Trophoblast cell (in vitro differentiated cells and primary cell): Measurements from ENCODE around the gene CDC25B.

Source experiments
- DNase-seq, 2 donors: peaks; one replicate each; pipeline ENCODE4 v3.0.0-alpha.2; 2016
- H2AFZ ChIP-seq: 2 replicates; pipeline ENCODE4 v1.6.1; 2013; ENCODE audit warnings: low read length, moderate library complexity, mild to moderate bottlenecking; ENCODE audit not compliant: insufficient read depth, poor library complexity
- H2AK5ac ChIP-seq: 2 replicates; pipeline ENCODE4 v1.6.1; 2013; ENCODE audit warnings: mild to moderate bottlenecking, low read length
- H2BK120ac ChIP-seq: 2 replicates; pipeline ENCODE4 v1.6.1; 2013; ENCODE audit warnings: low read length, mild to moderate bottlenecking, moderate library complexity; ENCODE audit not compliant: insufficient read depth, poor library complexity
- H2BK12ac ChIP-seq: 2 replicates; pipeline ENCODE4 v1.6.1; 2013; ENCODE audit warnings: mild to moderate bottlenecking, low read length, moderate library complexity
- H2BK5ac ChIP-seq: 2 replicates; pipeline ENCODE4 v1.6.1; 2013; ENCODE audit warnings: low read length, low read depth, moderate library complexity, mild to moderate bottlenecking; ENCODE audit not compliant: poor library complexity
- H3K14ac ChIP-seq: 2 replicates; pipeline ENCODE4 v1.6.1; 2013; ENCODE audit warnings: mild to moderate bottlenecking, low read length
- H3K18ac ChIP-seq: 2 replicates; pipeline ENCODE4 v1.6.1; 2013; ENCODE audit warnings: mild to moderate bottlenecking, low read length
- H3K23ac ChIP-seq: 2 replicates; pipeline ENCODE4 v1.6.1; 2013; ENCODE audit warnings: low read length
- H3K27ac ChIP-seq: 2 replicates; pipeline ENCODE4 v1.5.1; 2013; ENCODE audit warnings: low read depth, mild to moderate bottlenecking, inconsistent platforms, low read length, moderate library complexity
- H3K27me3 ChIP-seq: 2 replicates; pipeline ENCODE4 v1.6.1; 2013; ENCODE audit warnings: inconsistent platforms, mild to moderate bottlenecking, low read length, moderate library complexity; ENCODE audit not compliant: insufficient read depth
- H3K36me3 ChIP-seq, 2 experiments: 1 replicate in 1 of 2; 2 replicates in 1 of 2; pipeline ENCODE4 v1.6.1; 2013; ENCODE audit warnings: low read length in 2 of 2, mild to moderate bottlenecking in 2 of 2, moderate library complexity in 1 of 2; ENCODE audit not compliant: insufficient read depth in 2 of 2, control insufficient read depth in 1 of 2
- H3K4ac ChIP-seq: 2 replicates; pipeline ENCODE4 v1.6.1; 2013; ENCODE audit warnings: low read depth, mild to moderate bottlenecking, low read length, moderate library complexity
- H3K4me1 ChIP-seq, 2 experiments: 1 replicate in 1 of 2; 2 replicates in 1 of 2; pipeline ENCODE4 v1.6.1; 2013; ENCODE audit warnings: low read length in 2 of 2, mild to moderate bottlenecking in 2 of 2, moderate library complexity in 1 of 2; ENCODE audit not compliant: insufficient read depth in 2 of 2, control insufficient read depth in 1 of 2
- H3K4me2 ChIP-seq: 2 replicates; pipeline ENCODE4 v1.6.1; 2013; ENCODE audit warnings: inconsistent platforms, mild to moderate bottlenecking, low read length, moderate library complexity
- H3K4me3 ChIP-seq: 2 replicates; pipeline ENCODE4 v1.5.1; 2013; ENCODE audit warnings: mild to moderate bottlenecking, low read depth, low read length, inconsistent platforms
- H3K79me1 ChIP-seq: one replicate; pipeline ENCODE4 v1.6.1; 2013; ENCODE audit warnings: low read length
- H3K79me2 ChIP-seq: 2 replicates; pipeline ENCODE4 v1.6.1; 2013; ENCODE audit warnings: low read length, mild to moderate bottlenecking; ENCODE audit not compliant: control insufficient read depth, insufficient read depth, poor library complexity
- H3K9ac ChIP-seq: 2 replicates; pipeline ENCODE4 v1.6.1; 2013; ENCODE audit warnings: mild to moderate bottlenecking, low read length
- H3K9me3 ChIP-seq: 2 replicates; pipeline ENCODE4 v1.6.1; 2013; ENCODE audit warnings: low read depth, mild to moderate bottlenecking, control low read depth, inconsistent platforms, low read length; ENCODE audit not compliant: insufficient read depth
- H4K12ac ChIP-seq: 2 replicates; pipeline ENCODE4 v1.6.1; 2013; ENCODE audit warnings: low read depth, mild to moderate bottlenecking, low read length, moderate library complexity
- H4K8ac ChIP-seq: 2 replicates; pipeline ENCODE4 v1.6.1; 2013; ENCODE audit warnings: low read depth, mild to moderate bottlenecking, low read length, moderate library complexity
- H4K91ac ChIP-seq: one replicate; pipeline ENCODE4 v1.6.1; 2013; ENCODE audit warnings: low read depth, mild to moderate bottlenecking, low read length, moderate library complexity
- WGBS: extraction: QIAGEN DNeasy Blood & Tissue Kit; methylation state at CpG from one replicate; pipeline ENCODE4 v1.1.7; 2013; ENCODE audit warnings: missing lambda C conversion rate; ENCODE audit not compliant: insufficient read length, insufficient coverage; ENCODE audit errors: extremely low coverage; 5-methylcytosine and 5-hydroxymethylcytosine counted together

CDC25B gene

GRCh38 chr20:3759884-3760283, 36.2 kb upstream of the CDC25B start:
- Histone ChIP-seq H3K27ac (no peak overlapping the region), H2AFZ (no peak overlapping the region), H3K14ac (no peak overlapping the region), H4K12ac (no peak overlapping the region), H2AK5ac (no peak overlapping the region), H3K27me3 (no peaks in the 10 kb centered on the region), H2BK5ac (no peak overlapping the region), H3K79me2 (no peaks in the 10 kb centered on the region), H3K9me3 (no peaks in the 10 kb centered on the region), H3K4ac (no peak overlapping the region), H3K36me3 (peaks cover 4% of the 10 kb centered on the region in 2 experiments), H4K8ac (no peak overlapping the region), H3K23ac (no peak overlapping the region), H4K91ac (no peak overlapping the region), H3K9ac (no peak overlapping the region), H2BK12ac (no peak overlapping the region), H3K4me2 (no peak overlapping the region), H3K18ac (no peak overlapping the region), H3K79me1 (no peaks in the 10 kb centered on the region), H2BK120ac (no peak overlapping the region), H3K4me1 (peaks cover 0 to 3% of the 10 kb centered on the region in 2 experiments), H3K4me3 (no peak overlapping the region)
- no CpG with 5 or more reads among the region's 11 CpGs for WGBS
- no peak for DNase-seq

GRCh38 chr20:3760655-3761348, 35.3 kb upstream of the CDC25B start:
- WGBS: no CpG with 5 or more reads among the region's 10 CpGs
- H3K4me2 ChIP-seq: no peak overlapping the region
- H3K27me3 ChIP-seq: no peaks in the 10 kb centered on the region
- H3K23ac ChIP-seq: no peak overlapping the region
- no peak overlapping the region for H3K14ac ChIP-seq
- no peak overlapping the region for H3K4ac ChIP-seq
- peak overlapping the region; percentile 7 for H3K27ac ChIP-seq
- H4K12ac ChIP-seq: no peak overlapping the region
- no peak overlapping the region for H2BK120ac ChIP-seq
- no peaks in the 10 kb centered on the region for H3K9me3 ChIP-seq
- no peak overlapping the region for H2AFZ ChIP-seq
- no peaks in the 10 kb centered on the region for H3K79me2 ChIP-seq
- no peaks in the 10 kb centered on the region for H3K79me1 ChIP-seq
- H2AK5ac ChIP-seq: no peak overlapping the region
- peaks cover 4% of the 10 kb centered on the region in 2 experiments for H3K36me3 ChIP-seq
- no peak overlapping the region for H3K9ac ChIP-seq
- H4K91ac ChIP-seq: no peak overlapping the region
- no peak overlapping the region for H3K4me3 ChIP-seq
- no peak for DNase-seq
- no peak overlapping the region for H3K18ac ChIP-seq
- H4K8ac ChIP-seq: no peak overlapping the region
- H2BK12ac ChIP-seq: no peak overlapping the region
- H2BK5ac ChIP-seq: no peak overlapping the region
- H3K4me1 ChIP-seq: peaks cover 0 to 3% of the 10 kb centered on the region in 2 experiments

- no peak overlapping the region for H2BK12ac ChIP-seq
- H3K4ac ChIP-seq: no peak overlapping the region
- peaks cover 6% of the 10 kb centered on the region for H3K79me2 ChIP-seq
- no peak overlapping the region for H2BK5ac ChIP-seq
- no peak overlapping the region for H2AK5ac ChIP-seq
- H3K9me3 ChIP-seq: no peaks in the 10 kb centered on the region
- H3K27ac ChIP-seq: no peak overlapping the region
- H3K4me3 ChIP-seq: no peak overlapping the region
- H4K12ac ChIP-seq: no peak overlapping the region
- H3K79me1 ChIP-seq: peaks cover 10% of the 10 kb centered on the region
- H3K27me3 ChIP-seq: no peaks in the 10 kb centered on the region
- no peak overlapping the region for H3K9ac ChIP-seq
- no peak overlapping the region for H3K18ac ChIP-seq
- H3K36me3 ChIP-seq: no peaks in the 10 kb centered on the region
- H2AFZ ChIP-seq: no peak overlapping the region
- no peak overlapping the region for H4K8ac ChIP-seq
- no peak overlapping the region for H3K4me2 ChIP-seq
- H4K91ac ChIP-seq: no peak overlapping the region
- no peak overlapping the region for H3K23ac ChIP-seq
- no CpG with 5 or more reads among the region's 8 CpGs for WGBS
- H3K4me1 ChIP-seq: peaks cover 10 to 12% of the 10 kb centered on the region in 2 experiments
- no peak overlapping the region for H2BK120ac ChIP-seq
- no peak overlapping the region for H3K14ac ChIP-seq
- no peak for DNase-seq
Observed at GRCh38 chr20:3763671-3764601, 32.2 kb upstream of the CDC25B start.

- peaks cover 10% of the 10 kb centered on the region for H3K79me1 ChIP-seq
- H3K23ac ChIP-seq: no peak overlapping the region
- WGBS: no CpG with 5 or more reads among the region's 3 CpGs
- H2BK5ac ChIP-seq: no peak overlapping the region
- H3K4ac ChIP-seq: no peak overlapping the region
- H2BK120ac ChIP-seq: no peak overlapping the region
- no peak overlapping the region for H3K4me2 ChIP-seq
- no peak overlapping the region for H4K8ac ChIP-seq
- no peak overlapping the region for H4K91ac ChIP-seq
- H3K79me2 ChIP-seq: peaks cover 6% of the 10 kb centered on the region
- H3K14ac ChIP-seq: no peak overlapping the region
- H3K4me3 ChIP-seq: no peak overlapping the region
- H3K36me3 ChIP-seq: no peaks in the 10 kb centered on the region
- H2AFZ ChIP-seq: no peak overlapping the region
- no peak overlapping the region for H3K9ac ChIP-seq
- no peak overlapping the region for H3K18ac ChIP-seq
- no peak overlapping the region for H3K27ac ChIP-seq
- no peak overlapping the region for H2AK5ac ChIP-seq
- H3K27me3 ChIP-seq: no peaks in the 10 kb centered on the region
- H4K12ac ChIP-seq: no peak overlapping the region
- no peaks in the 10 kb centered on the region for H3K9me3 ChIP-seq
- H3K4me1 ChIP-seq: peaks cover 10 to 12% of the 10 kb centered on the region in 2 experiments
- no peak for DNase-seq
- no peak overlapping the region for H2BK12ac ChIP-seq
Observed at GRCh38 chr20:3764659-3765058, 31.5 kb upstream of the CDC25B start.
